ENCODE data around the gene MBTPS1. TPM values are rescaled to one million over a fixed set of nuclear protein-coding genes. Genes with fewer than 3 reads are reported as not detected.

MBTPS1 gene
- total and polyA plus RNA-seq, 2 donors from 2014 or later = 45.5 to 91.7 TPM

- no peak for FAIRE-seq
- intact Hi-C loops (cut with DNase I) = no loop called here
- no peak overlapping the region for H3K27ac ChIP-seq (ENCODE audit: low read depth in 2 of 2, low read length in 2 of 2)
- H3K9ac ChIP-seq (ENCODE audit: low read length in 3 of 3) = no peak overlapping the region
- H3K36me3 ChIP-seq (ENCODE audit: control insufficient read depth in 2 of 3, insufficient read depth in 3 of 3, low read length in 3 of 3) = peaks cover 5 to 44% (median 43%) of the 10 kb centered on the region in 3 donors
- no peaks in the 10 kb centered on the region for H3K27me3 ChIP-seq (ENCODE audit: control insufficient read depth, insufficient read depth, low read length)
- no peak for TF ChIP-seq CTCF (IDR thresholded peaks at IDR 0.05; ENCODE audit: borderline replicate concordance, extremely low read depth, insufficient read depth)
- no peaks in the 10 kb centered on the region for H3K4me1 ChIP-seq (ENCODE audit: control insufficient read depth in 2 of 3, insufficient read depth in 2 of 3, low read depth in 1 of 3, low read length in 3 of 3)
- H3K9me3 ChIP-seq (ENCODE audit: control insufficient read depth in 2 of 3, insufficient read depth in 1 of 3, low read length in 3 of 3) = no peaks in the 10 kb centered on the region
- no peak for DNase-seq
- H3K4me3 ChIP-seq (ENCODE audit: low read length in 3 of 3) = no peak overlapping the region
These were observed 35.2 kb downstream of the MBTPS1 start for GRCh38 chr16:84081446-84081989.

DNA sequence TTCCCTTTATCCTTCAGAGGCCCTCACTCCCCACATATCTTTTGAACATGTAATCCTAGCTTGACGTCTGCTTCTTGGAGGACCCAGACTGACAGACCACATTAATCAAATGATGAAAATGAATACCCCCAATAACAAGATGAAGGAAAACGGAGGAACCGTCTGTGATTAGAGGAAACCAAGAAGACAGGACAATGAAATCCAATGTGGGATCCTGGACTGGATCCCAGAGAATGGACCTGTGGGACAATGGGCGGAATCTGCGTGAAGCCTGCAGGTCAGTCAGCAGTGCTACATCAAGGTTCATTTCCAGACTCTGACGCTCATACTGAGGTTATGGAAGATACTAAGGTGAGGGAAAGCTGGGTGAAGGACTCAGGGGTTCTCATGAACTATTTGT is 35.9 kb downstream of the MBTPS1 start:
- Histone ChIP-seq H3K9me3 (ENCODE audit: control insufficient read depth in 2 of 3, insufficient read depth in 1 of 3, low read length in 3 of 3) (no peaks in the 10 kb centered on the region), H3K4me3 (ENCODE audit: low read length in 3 of 3) (no peak overlapping the region), H3K9ac (ENCODE audit: low read length in 3 of 3) (no peak overlapping the region), H3K27ac (ENCODE audit: low read depth in 2 of 2, low read length in 2 of 2) (no peak overlapping the region), H3K36me3 (ENCODE audit: control insufficient read depth in 2 of 3, insufficient read depth in 3 of 3, low read length in 3 of 3) (peaks cover 6 to 40% (median 36%) of the 10 kb centered on the region in 3 donors), H3K4me1 (ENCODE audit: control insufficient read depth in 2 of 3, insufficient read depth in 2 of 3, low read depth in 1 of 3, low read length in 3 of 3) (no peaks in the 10 kb centered on the region), H3K27me3 (ENCODE audit: control insufficient read depth, insufficient read depth, low read length) (no peaks in the 10 kb centered on the region)
- intact Hi-C loops (cut with DNase I) = no loop called here
- TF ChIP-seq CTCF (IDR thresholded peaks at IDR 0.05; ENCODE audit: borderline replicate concordance, extremely low read depth, insufficient read depth) = no peak
- DNase-seq (no peak), FAIRE-seq (no peak)

GRCh38 chr16:84080378-84080777 is 36.4 kb downstream of the MBTPS1 start:
- H3K4me3 ChIP-seq (ENCODE audit: low read length in 3 of 3) = no peak overlapping the region
- H3K9me3 ChIP-seq (ENCODE audit: control insufficient read depth in 2 of 3, insufficient read depth in 1 of 3, low read length in 3 of 3) = no peaks in the 10 kb centered on the region
- no peaks in the 10 kb centered on the region for H3K4me1 ChIP-seq (ENCODE audit: control insufficient read depth in 2 of 3, insufficient read depth in 2 of 3, low read depth in 1 of 3, low read length in 3 of 3)
- H3K27ac ChIP-seq (ENCODE audit: low read depth in 2 of 2, low read length in 2 of 2) = no peak overlapping the region
- FAIRE-seq = no peak
- no peaks in the 10 kb centered on the region for H3K27me3 ChIP-seq (ENCODE audit: control insufficient read depth, insufficient read depth, low read length)
- no peak overlapping the region for H3K9ac ChIP-seq (ENCODE audit: low read length in 3 of 3)
- H3K36me3 ChIP-seq (ENCODE audit: control insufficient read depth in 2 of 3, insufficient read depth in 3 of 3, low read length in 3 of 3) = peaks cover 6 to 40% (median 37%) of the 10 kb centered on the region in 3 donors
- TF ChIP-seq CTCF (IDR thresholded peaks at IDR 0.05; ENCODE audit: borderline replicate concordance, extremely low read depth, insufficient read depth) = no peak
- intact Hi-C loops (cut with DNase I) = no loop called here
- no peak for DNase-seq

GRCh38 chr16:84079664-84080063 is 37.1 kb downstream of the MBTPS1 start:
- no peak for FAIRE-seq
- Histone ChIP-seq H3K9me3 (ENCODE audit: control insufficient read depth in 2 of 3, insufficient read depth in 1 of 3, low read length in 3 of 3) (no peaks in the 10 kb centered on the region), H3K9ac (ENCODE audit: low read length in 3 of 3) (no peak overlapping the region), H3K4me1 (ENCODE audit: control insufficient read depth in 2 of 3, insufficient read depth in 2 of 3, low read depth in 1 of 3, low read length in 3 of 3) (no peaks in the 10 kb centered on the region), H3K36me3 (ENCODE audit: control insufficient read depth in 2 of 3, insufficient read depth in 3 of 3, low read length in 3 of 3) (peaks cover 6 to 43% (median 43%) of the 10 kb centered on the region in 3 donors), H3K4me3 (ENCODE audit: low read length in 3 of 3) (no peak overlapping the region), H3K27me3 (ENCODE audit: control insufficient read depth, insufficient read depth, low read length) (no peaks in the 10 kb centered on the region), H3K27ac (ENCODE audit: low read depth in 2 of 2, low read length in 2 of 2) (no peak overlapping the region)
- no peak for TF ChIP-seq CTCF (IDR thresholded peaks at IDR 0.05; ENCODE audit: borderline replicate concordance, extremely low read depth, insufficient read depth)
- intact Hi-C loops (cut with DNase I) = no loop called here
- no peak for DNase-seq

Measured in kidney (tissue), 14 donors.